GM21447 (cell line): ENCODE data around the gene MCM7.

Source experiments
- ATAC-seq: cut with Tn5 transposase; IDR thresholded peaks from one replicate; pipeline ENCODE4 v1.9.1; 2021; ENCODE audit not compliant: unreplicated experiment

Gene MCM7

GRCh38 chr7:100075418-100075817 is 25.8 kb downstream of the MCM7 start:
- ATAC-seq = no peak

- no peak for ATAC-seq
These were observed 26.4 kb downstream of the MCM7 start for GRCh38 chr7:100074841-100075240.

- no peak for ATAC-seq
These were observed 28.7 kb downstream of the MCM7 start for GRCh38 chr7:100072462-100072861.

GRCh38 chr7:100071018-100071723 is 30.0 kb downstream of the MCM7 start:
- ATAC-seq = no peak

GRCh38 chr7:100069991-100070390 is 31.2 kb downstream of the MCM7 start:
- ATAC-seq = no peak

GRCh38 chr7:100066953-100067352 is 34.2 kb downstream of the MCM7 start:
- ATAC-seq = no peak

GRCh38 chr7:100065452-100066186 is 35.6 kb downstream of the MCM7 start:
- no peak for ATAC-seq

- no peak for ATAC-seq
These were observed 37.0 kb downstream of the MCM7 start for GRCh38 chr7:100064162-100064561.

- ATAC-seq = no peak
These were observed 37.8 kb downstream of the MCM7 start for GRCh38 chr7:100063376-100063775.

GRCh38 chr7:100061518-100062193 is 39.5 kb downstream of the MCM7 start:
- no peak for ATAC-seq

GRCh38 chr7:100059251-100059739 is 41.9 kb downstream of the MCM7 start:
- ATAC-seq = no peak

GRCh38 chr7:100057006-100057405 is 44.2 kb downstream of the MCM7 start:
- no peak for ATAC-seq

GRCh38 chr7:100053215-100053614 is 48.0 kb downstream of the MCM7 start:
- ATAC-seq = no peak

GRCh38 chr7:100051611-100052010 is 49.6 kb downstream of the MCM7 start:
- no peak for ATAC-seq

- ATAC-seq = peak; percentile 85
These were observed 51.5 kb downstream of the MCM7 start, which contains the start of gene ZSCAN21 for GRCh38 chr7:100049441-100050291. Gene ZSCAN21, plus strand, starts transcription at chr7:100049774. Its CDS starts 7,233 bp downstream, at chr7:100057007.

- ATAC-seq = no peak
These were observed 52.5 kb downstream of the MCM7 start for GRCh38 chr7:100048680-100049079.

GRCh38 chr7:100044718-100045117 is 56.5 kb downstream of the MCM7 start:
- no peak for ATAC-seq
